Activated naive CD4-positive, alpha-beta T cell treated with anti-CD3 and anti-CD28 coated beads, Interleukin-2, amount 50 U/mL, for 24 hours (primary cell): ENCODE results near the gene ZNF107.
A peak's percentile ranks its signal among the peaks of the same experiment; 100 is the strongest.
"Not testable (repeated sequence)": the region's sequence is repeated elsewhere in the genome, so short reads cannot be mapped to it uniquely, and the experiment has no call there.

Source experiments
- H3K27ac Mint-ChIP-seq: one replicate; pipeline ENCODE4 v1.8.0; 2021; ENCODE audit warnings: mild to moderate bottlenecking, mixed read lengths
- H3K27me3 Mint-ChIP-seq: one replicate; pipeline ENCODE4 v1.8.0; 2021; ENCODE audit warnings: mixed read lengths
- H3K36me3 Mint-ChIP-seq: one replicate; pipeline ENCODE4 v1.8.0; 2021; ENCODE audit warnings: mixed read lengths
- H3K4me1 Mint-ChIP-seq: one replicate; pipeline ENCODE4 v1.8.0; 2021; ENCODE audit warnings: mixed read lengths
- H3K4me3 Mint-ChIP-seq: one replicate; pipeline ENCODE4 v1.8.0; 2021; ENCODE audit warnings: mild to moderate bottlenecking, mixed read lengths
- H3K9me3 Mint-ChIP-seq: one replicate; pipeline ENCODE4 v1.8.0; 2021; ENCODE audit warnings: mixed read lengths

ZNF107 gene

DNA sequence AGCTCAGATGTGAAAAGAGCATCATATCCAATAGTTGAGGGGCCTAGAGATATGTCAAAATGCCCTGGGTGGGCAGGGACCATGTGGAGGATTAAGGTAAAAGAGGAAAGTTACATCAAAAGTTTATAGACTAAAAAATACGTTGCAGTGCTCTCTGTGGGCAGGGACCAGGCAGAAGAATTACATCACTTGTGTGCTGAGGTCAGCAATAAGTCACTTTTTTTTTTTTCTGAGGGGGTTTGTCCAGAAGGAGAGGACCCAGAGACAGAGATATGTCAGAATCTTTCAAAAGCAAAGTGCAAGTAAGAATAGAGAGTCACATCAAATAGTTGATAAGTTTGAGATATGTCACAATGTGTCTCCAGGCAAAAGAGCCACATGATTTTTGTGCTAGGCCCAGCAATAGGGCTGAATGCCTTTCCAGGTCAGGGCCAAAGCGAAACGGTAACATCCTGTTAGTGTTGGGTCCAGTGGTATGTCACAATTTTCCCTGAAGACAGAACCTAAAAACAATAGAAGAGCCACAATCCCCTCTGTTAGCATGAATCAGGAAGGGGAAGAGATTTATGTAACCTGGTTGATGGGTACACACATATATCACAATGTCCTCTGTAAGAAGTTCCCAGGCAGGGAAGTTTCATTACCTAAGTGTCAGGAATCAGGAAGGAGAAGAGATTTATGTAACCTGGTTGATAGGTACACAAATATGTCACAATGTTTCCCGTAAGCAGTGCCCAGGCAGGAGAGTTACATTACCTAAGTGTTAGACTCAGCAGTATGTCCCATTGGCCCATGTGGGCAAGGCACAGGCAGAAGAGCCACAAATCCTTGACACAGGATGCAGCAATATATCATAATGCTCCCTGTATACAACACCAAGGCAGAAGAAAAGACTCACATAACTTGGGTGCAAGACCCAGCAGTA, 28.1 kb upstream of the ZNF107 start:
- Mint-ChIP-seq H3K4me1 (no peaks in the 10 kb centered on the region), H3K36me3 (no peaks in the 10 kb centered on the region), H3K9me3 (no peaks in the 10 kb centered on the region), H3K27ac (no peak overlapping the region), H3K4me3 (no peak overlapping the region), H3K27me3 (no peaks in the 10 kb centered on the region)

DNA sequence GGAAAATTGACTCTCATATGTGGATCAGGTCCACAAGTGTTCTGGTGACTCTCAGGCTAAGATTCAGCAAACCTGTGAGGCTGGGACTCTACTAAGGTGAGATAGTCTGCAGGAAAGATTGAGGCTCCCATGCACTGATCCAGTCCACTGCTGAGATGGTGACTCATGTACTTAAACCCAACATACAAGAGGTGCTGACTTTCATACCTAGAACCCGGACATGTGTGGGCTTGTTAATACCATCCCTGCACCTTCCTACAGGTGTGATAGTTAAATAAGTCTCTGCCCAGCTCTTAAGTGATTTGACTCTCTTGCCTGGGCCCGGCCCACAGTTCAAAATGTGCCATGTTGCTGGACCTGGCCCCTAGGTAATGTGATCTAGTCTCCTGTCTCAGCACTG, 27.1 kb upstream of the ZNF107 start:
- H3K4me1 Mint-ChIP-seq: no peaks in the 10 kb centered on the region
- H3K9me3 Mint-ChIP-seq: no peaks in the 10 kb centered on the region
- H3K27ac Mint-ChIP-seq: no peak overlapping the region
- H3K4me3 Mint-ChIP-seq: no peak overlapping the region
- H3K36me3 Mint-ChIP-seq: no peaks in the 10 kb centered on the region
- no peaks in the 10 kb centered on the region for H3K27me3 Mint-ChIP-seq

DNA sequence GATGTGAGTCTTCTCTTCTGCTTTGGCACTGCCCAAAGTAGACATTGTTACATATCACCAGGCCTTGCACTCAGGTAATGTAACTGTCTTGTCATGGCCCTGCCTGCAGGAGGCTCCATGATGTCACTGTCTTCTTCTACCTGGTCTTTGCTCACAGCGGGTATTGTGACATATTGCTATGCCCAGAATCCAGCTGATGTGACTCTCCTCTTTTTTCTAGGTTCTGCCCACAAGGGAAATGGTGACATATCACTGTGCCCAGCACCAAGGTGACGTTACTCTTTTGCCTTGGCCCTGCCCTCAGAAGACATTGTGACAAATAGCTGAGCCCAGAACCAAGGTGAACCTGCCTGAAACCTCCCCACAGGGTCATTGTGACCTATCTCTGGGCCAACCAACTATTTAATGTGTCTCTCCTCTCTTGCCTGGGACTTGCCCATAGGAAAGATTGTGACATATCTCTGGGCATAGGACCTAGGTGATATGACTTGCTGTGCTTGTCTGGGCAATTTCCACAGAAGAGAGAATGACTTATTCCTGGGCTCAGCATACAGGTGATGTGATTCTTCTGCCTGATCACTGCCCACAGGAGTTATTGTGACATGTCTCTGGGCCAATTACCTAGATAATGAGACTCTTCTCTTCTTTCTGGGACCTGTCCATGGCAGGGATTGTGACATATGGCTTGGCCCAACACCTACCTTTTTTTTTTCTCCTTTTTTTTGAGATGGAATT, 26.5 kb upstream of the ZNF107 start:
- Mint-ChIP-seq H3K4me1 (no peaks in the 10 kb centered on the region), H3K36me3 (no peaks in the 10 kb centered on the region), H3K27ac (no peak overlapping the region), H3K27me3 (no peaks in the 10 kb centered on the region), H3K9me3 (no peaks in the 10 kb centered on the region), H3K4me3 (no peak overlapping the region)

DNA sequence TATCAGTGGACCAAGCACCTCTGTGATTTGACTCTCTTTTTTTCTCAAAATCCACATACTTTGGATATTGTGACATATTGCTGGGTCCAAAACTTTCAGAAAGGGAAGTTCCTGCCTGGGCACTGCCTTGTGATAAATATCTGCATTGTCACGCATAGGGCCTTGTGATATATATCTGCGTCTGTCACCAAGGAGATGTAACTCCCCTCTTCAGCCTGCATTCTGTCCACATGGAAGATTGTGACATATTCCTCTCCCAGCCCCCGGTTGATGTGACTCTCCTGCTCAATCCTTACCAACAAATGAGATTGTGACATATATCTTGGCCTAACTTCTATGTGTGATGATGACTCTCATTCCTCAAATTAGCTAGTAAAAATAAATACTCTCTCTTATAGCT, 25.4 kb upstream of the ZNF107 start:
- no peaks in the 10 kb centered on the region for H3K4me1 Mint-ChIP-seq
- H3K4me3 Mint-ChIP-seq: no peak overlapping the region
- no peaks in the 10 kb centered on the region for H3K27me3 Mint-ChIP-seq
- no peak overlapping the region for H3K27ac Mint-ChIP-seq
- H3K36me3 Mint-ChIP-seq: no peaks in the 10 kb centered on the region
- H3K9me3 Mint-ChIP-seq: no peaks in the 10 kb centered on the region

DNA sequence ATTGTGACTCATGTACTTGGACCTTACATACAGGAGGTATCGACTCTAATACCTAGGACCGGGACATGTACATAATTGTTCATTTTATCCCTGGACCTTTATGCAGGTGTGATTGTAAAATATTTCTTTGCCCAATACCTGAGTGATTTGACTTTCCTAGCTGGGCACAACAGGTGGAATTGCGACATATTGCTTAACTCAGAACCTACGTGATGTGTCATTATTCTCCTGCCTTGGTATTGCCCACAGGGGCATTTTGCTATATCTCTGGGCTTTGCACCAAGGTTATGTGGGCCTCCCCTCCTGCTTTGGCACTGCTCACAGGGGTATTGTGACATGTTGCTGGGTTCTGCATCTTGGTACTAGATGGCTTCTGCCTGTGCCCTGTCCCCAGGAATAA, 23.9 kb upstream of the ZNF107 start:
- Mint-ChIP-seq H3K36me3 (no peaks in the 10 kb centered on the region), H3K4me3 (no peak overlapping the region), H3K27ac (no peak overlapping the region), H3K9me3 (no peaks in the 10 kb centered on the region), H3K4me1 (no peaks in the 10 kb centered on the region), H3K27me3 (no peaks in the 10 kb centered on the region)

DNA sequence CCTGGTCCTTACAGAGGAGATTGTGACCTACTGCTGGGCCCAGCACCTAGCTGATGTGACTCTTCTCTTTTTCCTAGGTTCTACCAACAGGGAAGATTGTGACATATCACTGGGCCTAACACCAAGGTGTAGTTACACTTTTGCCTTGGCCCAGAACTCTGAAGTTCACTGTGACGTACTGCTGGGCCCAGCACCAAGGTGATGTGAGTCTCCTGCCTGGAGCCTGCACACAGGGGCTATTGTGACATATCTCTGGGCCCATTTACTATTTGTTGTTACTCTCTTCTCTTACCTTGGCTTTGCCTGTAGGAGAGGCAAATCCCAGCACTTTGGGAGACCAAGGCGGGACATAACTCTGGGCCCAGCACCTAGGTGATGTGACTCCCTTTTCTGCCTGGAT, 23.1 kb upstream of the ZNF107 start:
- Mint-ChIP-seq H3K36me3 (no peaks in the 10 kb centered on the region), H3K27me3 (no peaks in the 10 kb centered on the region), H3K4me1 (no peaks in the 10 kb centered on the region), H3K9me3 (no peaks in the 10 kb centered on the region), H3K4me3 (no peak overlapping the region), H3K27ac (no peak overlapping the region)

DNA sequence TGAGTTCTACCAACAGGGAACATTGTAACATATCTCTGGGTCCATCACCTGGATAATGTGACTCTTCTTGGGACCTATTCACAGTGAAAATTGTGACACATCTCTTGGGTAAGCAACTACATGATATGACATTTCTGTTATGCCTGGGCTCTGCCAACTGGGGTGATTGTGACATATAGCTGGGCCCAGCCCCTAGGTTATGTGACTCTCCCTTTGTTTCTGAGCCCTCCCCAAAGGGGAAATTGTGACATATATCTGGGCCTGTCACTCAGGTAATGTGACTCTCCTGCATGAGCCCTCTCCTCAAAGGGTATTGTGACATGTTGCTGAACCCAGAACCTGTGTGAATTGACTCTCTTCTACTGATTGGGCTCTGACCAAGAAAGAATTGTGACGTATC, 22.4 kb upstream of the ZNF107 start:
- H3K4me1 Mint-ChIP-seq: no peaks in the 10 kb centered on the region
- no peaks in the 10 kb centered on the region for H3K9me3 Mint-ChIP-seq
- H3K36me3 Mint-ChIP-seq: no peaks in the 10 kb centered on the region
- H3K4me3 Mint-ChIP-seq: no peak overlapping the region
- H3K27ac Mint-ChIP-seq: no peak overlapping the region
- no peaks in the 10 kb centered on the region for H3K27me3 Mint-ChIP-seq

DNA sequence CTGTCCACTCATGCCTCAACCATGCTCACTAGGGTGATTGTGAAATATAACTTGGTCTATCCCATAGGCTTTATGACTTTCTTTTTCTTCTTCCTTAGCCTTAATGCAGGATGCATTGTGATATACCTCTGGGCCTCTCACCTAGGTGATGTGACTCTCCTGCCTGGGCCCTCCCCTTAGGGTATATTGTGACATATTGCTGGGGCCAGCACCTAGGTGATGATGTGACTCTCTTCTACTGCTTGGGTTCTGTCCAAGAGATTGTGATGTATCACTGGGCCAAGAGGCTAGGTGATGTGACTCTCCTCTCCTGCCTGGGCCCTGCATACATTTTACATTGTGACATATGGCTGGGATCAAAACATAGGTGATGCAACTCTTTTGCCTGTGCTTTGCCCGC, 14.7 kb upstream of the ZNF107 start:
- no peaks in the 10 kb centered on the region for H3K27me3 Mint-ChIP-seq
- no peaks in the 10 kb centered on the region for H3K36me3 Mint-ChIP-seq
- H3K4me3 Mint-ChIP-seq: no peak overlapping the region
- no peaks in the 10 kb centered on the region for H3K4me1 Mint-ChIP-seq
- no peaks in the 10 kb centered on the region for H3K9me3 Mint-ChIP-seq
- H3K27ac Mint-ChIP-seq: no peak overlapping the region

DNA sequence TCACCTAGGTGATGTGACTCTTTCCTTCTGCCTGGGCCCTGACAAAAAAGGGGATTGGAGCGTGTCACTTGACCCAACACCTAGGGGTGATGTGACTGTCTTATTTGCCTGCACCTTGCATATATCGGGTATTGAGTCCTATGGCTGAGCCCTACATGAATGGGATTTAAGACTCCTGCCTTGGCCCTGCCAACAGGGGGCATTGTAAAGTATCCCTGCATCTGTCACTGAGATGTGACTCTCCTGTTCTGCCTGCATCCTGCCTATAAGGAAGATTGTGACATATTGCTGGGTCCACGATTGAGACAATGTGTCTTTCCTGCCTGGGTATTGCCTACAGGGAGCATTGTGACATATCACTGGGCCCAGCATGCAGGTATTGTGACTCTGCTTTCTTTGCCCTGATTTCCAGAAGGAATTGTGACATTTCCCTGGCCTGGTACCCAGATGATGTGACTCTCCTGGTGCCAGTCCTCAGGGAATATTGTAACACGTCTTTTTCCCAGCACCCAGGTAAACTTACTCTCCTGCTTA, 14.2 kb upstream of the ZNF107 start:
- Mint-ChIP-seq H3K4me3 (no peak overlapping the region), H3K9me3 (no peaks in the 10 kb centered on the region), H3K27me3 (no peaks in the 10 kb centered on the region), H3K36me3 (no peaks in the 10 kb centered on the region), H3K4me1 (no peaks in the 10 kb centered on the region), H3K27ac (no peak overlapping the region)

DNA sequence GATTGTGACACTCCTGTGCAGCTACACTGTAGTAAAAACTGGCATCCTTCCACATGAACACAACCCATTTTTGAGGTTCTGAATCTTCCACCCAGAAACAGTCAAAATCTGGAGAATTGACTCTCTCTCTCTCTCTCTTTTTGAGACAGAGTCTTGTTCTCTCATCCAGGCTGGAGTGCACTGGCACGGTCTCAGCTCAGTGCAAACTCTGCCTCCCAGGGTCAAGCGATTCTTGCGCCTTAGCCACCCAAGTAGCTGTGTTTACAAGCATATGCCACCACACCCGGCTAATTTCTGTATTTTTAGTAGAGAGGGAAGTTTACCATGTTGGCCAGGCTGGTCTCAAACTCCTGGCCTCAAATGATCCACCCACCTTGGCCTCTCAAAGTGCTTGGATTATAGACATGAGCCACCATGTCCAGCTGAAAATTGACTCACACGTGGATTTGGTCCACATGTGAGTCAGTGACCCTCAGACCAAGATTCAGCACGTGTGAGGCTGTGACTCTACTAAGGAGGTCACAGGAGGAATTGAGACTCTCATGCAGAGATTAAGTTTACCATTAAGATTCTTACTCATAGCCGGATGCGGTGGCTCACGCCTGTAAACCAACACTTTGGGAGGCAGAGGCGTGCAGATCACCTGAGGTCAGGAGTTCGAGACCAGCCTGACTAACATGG, 12.1 kb upstream of the ZNF107 start:
- Mint-ChIP-seq H3K27me3 (no peaks in the 10 kb centered on the region), H3K4me3 (no peak overlapping the region), H3K4me1 (no peaks in the 10 kb centered on the region), H3K27ac (no peak overlapping the region), H3K36me3 (no peaks in the 10 kb centered on the region), H3K9me3 (no peaks in the 10 kb centered on the region)

DNA sequence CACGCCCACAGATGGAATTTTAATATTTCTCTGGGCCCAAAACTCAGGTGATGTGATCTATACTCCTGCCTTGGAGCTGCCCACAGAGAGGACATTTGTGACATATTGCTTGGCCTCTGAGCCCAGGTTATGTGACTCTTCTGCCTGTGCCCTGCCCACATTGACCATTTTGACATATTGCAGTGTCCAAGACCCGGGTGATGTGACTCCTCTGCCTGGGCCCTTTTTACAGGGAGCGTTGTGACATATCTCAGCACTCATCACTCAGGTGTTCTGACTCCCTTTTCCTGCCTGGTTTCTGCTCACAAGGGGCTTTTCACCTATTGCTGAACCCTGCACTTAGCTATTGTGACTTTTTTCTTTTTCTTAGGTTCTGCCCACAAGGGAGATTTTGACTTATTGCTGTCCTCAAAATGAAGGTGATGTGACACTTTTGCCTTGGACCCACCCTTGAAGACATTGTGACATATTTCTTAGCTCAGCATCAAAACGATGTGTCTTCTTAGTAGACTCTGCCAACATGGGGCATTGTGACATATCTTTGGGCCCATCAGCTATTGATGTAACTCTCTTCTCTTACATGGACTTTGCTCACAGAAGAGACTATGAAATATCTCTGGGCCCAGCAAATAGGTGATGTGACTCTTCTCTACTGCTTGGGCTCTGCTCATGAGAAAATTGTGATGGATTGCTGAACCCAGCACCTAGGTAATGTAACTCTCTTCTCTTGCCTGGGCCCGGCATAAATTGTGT, 11.0 kb upstream of the ZNF107 start:
- Mint-ChIP-seq H3K4me3 (no peak overlapping the region), H3K27me3 (no peaks in the 10 kb centered on the region), H3K36me3 (no peaks in the 10 kb centered on the region), H3K27ac (no peak overlapping the region), H3K9me3 (no peaks in the 10 kb centered on the region), H3K4me1 (no peaks in the 10 kb centered on the region)

DNA sequence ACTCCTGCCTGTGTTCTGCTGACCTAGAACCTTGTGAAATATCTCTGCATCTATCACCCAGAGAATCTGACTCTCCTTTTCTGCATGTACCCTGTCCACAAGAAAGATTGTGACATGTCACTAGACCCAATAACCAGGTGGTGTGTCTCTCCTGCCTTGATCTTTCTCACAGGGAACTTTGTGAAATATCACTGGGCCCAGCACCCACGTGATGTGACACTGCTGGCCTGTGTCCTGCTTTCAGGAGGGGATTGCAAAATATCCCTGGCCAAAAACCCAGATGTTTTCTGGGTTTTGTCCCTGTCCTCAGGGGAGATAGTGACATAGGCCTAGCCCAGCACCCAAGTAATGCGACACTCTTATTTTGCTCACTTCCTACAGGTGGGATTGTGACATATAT, 10.1 kb upstream of the ZNF107 start:
- H3K27me3 Mint-ChIP-seq: no peaks in the 10 kb centered on the region
- H3K4me1 Mint-ChIP-seq: no peaks in the 10 kb centered on the region
- peaks cover under 1% of the 10 kb centered on the region for H3K9me3 Mint-ChIP-seq
- H3K4me3 Mint-ChIP-seq: no peak overlapping the region
- no peak overlapping the region for H3K27ac Mint-ChIP-seq
- H3K36me3 Mint-ChIP-seq: no peaks in the 10 kb centered on the region

DNA sequence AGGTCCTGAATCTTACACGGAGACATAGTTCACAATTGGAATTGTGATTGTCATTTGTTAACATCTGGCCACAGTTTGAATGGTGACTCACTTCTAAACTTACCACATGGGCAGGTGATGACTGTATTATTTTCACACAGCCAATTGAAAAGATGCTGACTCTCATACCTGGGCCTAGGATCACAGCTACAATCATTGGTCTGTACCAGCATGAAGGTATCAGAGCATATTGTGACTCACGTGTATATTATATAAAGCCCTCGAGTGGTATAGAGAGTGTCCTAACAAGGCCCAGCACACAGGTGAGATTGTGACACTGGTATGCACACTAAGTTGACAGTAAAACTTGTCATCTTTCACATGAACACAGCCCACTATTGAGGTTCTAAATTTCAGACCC, 9.4 kb upstream of the ZNF107 start:
- Mint-ChIP-seq H3K36me3 (peaks cover 4% of the 10 kb centered on the region), H3K4me3 (no peak overlapping the region), H3K4me1 (peaks cover 6% of the 10 kb centered on the region), H3K27ac (no peak overlapping the region), H3K27me3 (no peaks in the 10 kb centered on the region), H3K9me3 (peaks cover 6% of the 10 kb centered on the region)

DNA sequence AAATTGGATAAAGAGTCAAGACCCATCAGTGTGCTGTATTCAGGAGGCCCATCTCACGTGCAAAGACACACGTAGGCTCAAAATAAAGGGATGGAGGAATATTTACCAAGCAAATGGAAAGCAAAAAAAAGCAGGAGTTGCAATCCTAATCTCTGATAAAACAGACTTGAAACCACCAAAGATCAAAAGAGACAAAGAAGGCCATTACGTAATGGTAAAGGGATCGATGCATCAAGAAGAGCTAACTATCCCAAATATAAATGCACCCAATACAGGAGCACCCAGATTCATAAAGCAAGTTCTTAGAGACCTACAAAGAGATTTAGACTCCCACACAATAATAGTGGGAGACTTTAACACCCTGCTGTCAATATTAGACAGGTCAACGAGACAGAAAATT, 3.8 kb upstream of the ZNF107 start:
- peaks cover 40% of the 10 kb centered on the region for H3K4me1 Mint-ChIP-seq
- H3K36me3 Mint-ChIP-seq, H3K9me3 Mint-ChIP-seq, H3K27me3 Mint-ChIP-seq, H3K4me3 Mint-ChIP-seq, H3K27ac Mint-ChIP-seq: not testable (repeated sequence)

DNA sequence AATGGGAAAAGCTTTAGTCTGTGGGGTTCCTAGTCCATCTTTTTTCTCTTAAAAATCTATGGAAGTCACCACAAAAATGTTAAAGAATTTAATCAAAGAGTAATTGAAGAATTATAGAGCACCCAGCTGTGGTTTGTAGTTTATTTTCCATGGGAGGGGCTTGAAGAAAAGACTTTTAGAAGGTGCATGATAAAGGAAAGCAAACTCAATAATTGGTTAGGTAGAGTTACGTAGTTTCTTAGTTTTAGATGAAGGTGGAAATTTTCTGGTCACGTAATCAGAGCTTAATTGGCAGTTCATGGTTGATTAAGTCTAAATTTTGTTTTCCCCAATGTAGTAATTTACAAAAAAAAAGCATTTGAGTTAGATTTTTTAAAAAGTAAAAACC, 724 bp downstream of the ZNF107 start:
- Mint-ChIP-seq H3K27me3 (no peaks in the 10 kb centered on the region), H3K4me1 (peaks cover 69% of the 10 kb centered on the region), H3K27ac (peak overlapping the region; percentile 92), H3K36me3 (peaks cover 27% of the 10 kb centered on the region), H3K9me3 (peaks cover 4% of the 10 kb centered on the region), H3K4me3 (peak overlapping the region; percentile 96)
